Liver (tissue), 9 donors: ENCODE data around the gene CLGN. TPM values are rescaled to one million over a fixed set of nuclear protein-coding genes. Genes with fewer than 3 reads are reported as not detected.

Experiments
- DNase-seq: peaks from one replicate; pipeline ENCODE4 v3.0.0-alpha.2; 2017; ENCODE audit warnings: low spot score
- H3K27ac ChIP-seq, 2 donors: one replicate each; pipeline ENCODE4 v1.7.0; 2013; ENCODE audit warnings: inconsistent platforms in 2 of 2, low read length in 2 of 2, control low read depth in 1 of 2, low read depth in 1 of 2, mild to moderate bottlenecking in 1 of 2
- H3K27me3 ChIP-seq, 4 donors: one replicate each; pipeline versions ENCODE4 v1.6.1 to v1.7.0; 2013; ENCODE audit warnings: low read length in 3 of 4, inconsistent platforms in 1 of 4, mild to moderate bottlenecking in 1 of 4, moderate library complexity in 1 of 4; ENCODE audit not compliant: control insufficient read depth in 4 of 4, insufficient read depth in 4 of 4
- H3K36me3 ChIP-seq, 4 donors: one replicate each; pipeline versions ENCODE4 v1.6.1 to v1.7.0; 2013; ENCODE audit warnings: low read length in 3 of 4, mild to moderate bottlenecking in 3 of 4, low read depth in 1 of 4, moderate library complexity in 1 of 4; ENCODE audit not compliant: control insufficient read depth in 4 of 4, insufficient read depth in 3 of 4
- H3K4me1 ChIP-seq, 4 donors: one replicate each; pipeline versions ENCODE4 v1.6.1 to v1.7.0; 2013; ENCODE audit warnings: low read length in 3 of 4, mild to moderate bottlenecking in 3 of 4, moderate library complexity in 1 of 4; ENCODE audit not compliant: control insufficient read depth in 4 of 4, insufficient read depth in 4 of 4
- H3K4me3 ChIP-seq, 3 donors: one replicate each; pipeline versions ENCODE4 v1.6.1 to v1.7.0; 2013; ENCODE audit warnings: low read length in 3 of 3, control low read depth in 1 of 3, low read depth in 1 of 3, mild to moderate bottlenecking in 1 of 3
- H3K9ac ChIP-seq, 2 donors: one replicate each; pipeline ENCODE4 v1.7.0; 2013; ENCODE audit warnings: low read length in 2 of 2, mild to moderate bottlenecking in 2 of 2, moderate library complexity in 2 of 2, control low read depth in 1 of 2, low read depth in 1 of 2
- H3K9me3 ChIP-seq, 4 donors: one replicate each; pipeline versions ENCODE4 v1.6.1 to v1.7.0; 2013; ENCODE audit warnings: low read length in 3 of 4; ENCODE audit not compliant: control insufficient read depth in 4 of 4
- ATF3 ChIP-seq: IDR thresholded peaks from 2 replicates; pipeline ENCODE4 v1.6.1; 2016; ENCODE audit warnings: antibody characterized with exemption
- EGR1 ChIP-seq, 2 donors: IDR thresholded peaks; 2 replicates each; pipeline ENCODE4 v1.6.1; 2016 to 2018; ENCODE audit warnings: antibody characterized with exemption in 2 of 2, low read depth in 2 of 2
- FOXA1 ChIP-seq: IDR thresholded peaks from 2 replicates; pipeline ENCODE4 v1.6.1; 2016; ENCODE audit warnings: antibody characterized with exemption
- FOXA2 ChIP-seq: IDR thresholded peaks from 2 replicates; pipeline ENCODE4 v1.6.1; 2016; ENCODE audit warnings: antibody characterized with exemption
- GABPA ChIP-seq, 2 donors: IDR thresholded peaks in 1 of 2; conservative IDR thresholded peaks in 1 of 2; 2 replicates each; pipeline ENCODE4 v1.6.1; 2016; ENCODE audit warnings: antibody characterized with exemption in 2 of 2, mild to moderate bottlenecking in 1 of 2, moderate library complexity in 1 of 2
- HNF4A ChIP-seq, 2 donors: conservative IDR thresholded peaks; 2 replicates each; pipeline ENCODE4 v1.6.1; 2016; ENCODE audit warnings: antibody characterized with exemption in 2 of 2, mild to moderate bottlenecking in 2 of 2
- HNF4G ChIP-seq: IDR thresholded peaks from 2 replicates; pipeline ENCODE4 v1.6.1; 2016; ENCODE audit warnings: antibody characterized with exemption
- RAD21 ChIP-seq, 2 donors: IDR thresholded peaks; 2 replicates each; pipeline ENCODE4 v1.6.1; 2016; ENCODE audit warnings: antibody characterized with exemption in 2 of 2, mild to moderate bottlenecking in 2 of 2
- RXRA ChIP-seq, 2 donors: IDR thresholded peaks; 2 replicates each; pipeline ENCODE4 v1.6.1; 2017 to 2018; ENCODE audit warnings: antibody characterized with exemption in 2 of 2, mild to moderate bottlenecking in 1 of 2
- TAF1 ChIP-seq: conservative IDR thresholded peaks from 2 replicates; pipeline ENCODE4 v1.6.1; 2016; ENCODE audit warnings: antibody characterized with exemption, mild to moderate bottlenecking
- YY1 ChIP-seq: IDR thresholded peaks from 2 replicates; pipeline ENCODE4 v1.6.1; 2016; ENCODE audit warnings: antibody characterized with exemption, mild to moderate bottlenecking
- WGBS: extraction: QIAGEN DNeasy Blood & Tissue Kit; methylation state at CpG from one replicate; pipeline ENCODE4 v1.1.7; 2013; 5-methylcytosine and 5-hydroxymethylcytosine counted together
- polyA plus RNA-seq, 2 donors: library from polyadenylated mRNA; stranded (reverse) in 1 of 2; unstranded in 1 of 2; fragments of 200-250 nt in 1 of 2; fragments of >200 nt in 1 of 2; fragmentation: Nextera tagmentation in 1 of 2; extraction: Ambion mirVana in 1 of 2; gene quantifications; one replicate each; pipeline versions ENCODE4 v1.2.1 to v1.2.3, GENCODE V29; 2013 to 2015
- total RNA-seq, 2 donors: library from RNA; depleted of rRNA; stranded (reverse); fragments of >200 nt; gene quantifications; one replicate each; pipeline ENCODE4 v1.2.3, GENCODE V29; 2014
- TF ChIP-seq, protein P1 (sequence below): IDR thresholded peaks from 2 replicates; pipeline ENCODE4 v1.6.1; 2016; ENCODE audit warnings: antibody characterized with exemption
- TF ChIP-seq, protein P2 (sequence below): IDR thresholded peaks from 2 replicates; pipeline ENCODE4 v1.6.1; 2016; ENCODE audit warnings: antibody characterized with exemption, mild to moderate bottlenecking
- TF ChIP-seq, protein P3 (sequence below): IDR thresholded peaks from 2 replicates; pipeline ENCODE4 v1.6.1; 2016; ENCODE audit warnings: antibody characterized with exemption
- TF ChIP-seq, protein P4 (sequence below): fragments of 150-350 bp; IDR thresholded peaks from 2 replicates; pipeline ENCODE4 v1.5.1; 2017; ENCODE audit warnings: improper control_type of control experiment, low read depth, low read length; ENCODE audit not compliant: missing input control
- donor health status: healthy.
- donor health status: healthy.
- donor health status: healthy.
- donor health status: healthy.
- donor health status: healthy.

Gene CLGN
- total and polyA plus RNA-seq, 4 donors, result 1.0 to 8.2 (median 5.0) TPM

GRCh38 chr4:140358281-140358680 lies 69.2 kb downstream of the CLGN start:
- TF ChIP-seq HNF4G, result no peak
- no peak for TF ChIP-seq RAD21 (IDR thresholded peaks at IDR 0.05)
- TF ChIP-seq GABPA (IDR thresholded peaks at IDR 0.05 in 1 of 2, conservative IDR thresholded peaks at IDR 0.05 in 1 of 2), result no peak
- no peak for TF ChIP-seq TAF1
- no peak for TF ChIP-seq FOXA2
- TF ChIP-seq, protein P1, sequence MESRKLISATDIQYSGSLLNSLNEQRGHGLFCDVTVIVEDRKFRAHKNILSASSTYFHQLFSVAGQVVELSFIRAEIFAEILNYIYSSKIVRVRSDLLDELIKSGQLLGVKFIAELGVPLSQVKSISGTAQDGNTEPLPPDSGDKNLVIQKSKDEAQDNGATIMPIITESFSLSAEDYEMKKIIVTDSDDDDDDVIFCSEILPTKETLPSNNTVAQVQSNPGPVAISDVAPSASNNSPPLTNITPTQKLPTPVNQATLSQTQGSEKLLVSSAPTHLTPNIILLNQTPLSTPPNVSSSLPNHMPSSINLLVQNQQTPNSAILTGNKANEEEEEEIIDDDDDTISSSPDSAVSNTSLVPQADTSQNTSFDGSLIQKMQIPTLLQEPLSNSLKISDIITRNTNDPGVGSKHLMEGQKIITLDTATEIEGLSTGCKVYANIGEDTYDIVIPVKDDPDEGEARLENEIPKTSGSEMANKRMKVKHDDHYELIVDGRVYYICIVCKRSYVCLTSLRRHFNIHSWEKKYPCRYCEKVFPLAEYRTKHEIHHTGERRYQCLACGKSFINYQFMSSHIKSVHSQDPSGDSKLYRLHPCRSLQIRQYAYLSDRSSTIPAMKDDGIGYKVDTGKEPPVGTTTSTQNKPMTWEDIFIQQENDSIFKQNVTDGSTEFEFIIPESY, result no peak
- TF ChIP-seq EGR1 (IDR thresholded peaks at IDR 0.05; ENCODE audit: low read depth in 2 of 2), result no peak
- TF ChIP-seq, protein P2, sequence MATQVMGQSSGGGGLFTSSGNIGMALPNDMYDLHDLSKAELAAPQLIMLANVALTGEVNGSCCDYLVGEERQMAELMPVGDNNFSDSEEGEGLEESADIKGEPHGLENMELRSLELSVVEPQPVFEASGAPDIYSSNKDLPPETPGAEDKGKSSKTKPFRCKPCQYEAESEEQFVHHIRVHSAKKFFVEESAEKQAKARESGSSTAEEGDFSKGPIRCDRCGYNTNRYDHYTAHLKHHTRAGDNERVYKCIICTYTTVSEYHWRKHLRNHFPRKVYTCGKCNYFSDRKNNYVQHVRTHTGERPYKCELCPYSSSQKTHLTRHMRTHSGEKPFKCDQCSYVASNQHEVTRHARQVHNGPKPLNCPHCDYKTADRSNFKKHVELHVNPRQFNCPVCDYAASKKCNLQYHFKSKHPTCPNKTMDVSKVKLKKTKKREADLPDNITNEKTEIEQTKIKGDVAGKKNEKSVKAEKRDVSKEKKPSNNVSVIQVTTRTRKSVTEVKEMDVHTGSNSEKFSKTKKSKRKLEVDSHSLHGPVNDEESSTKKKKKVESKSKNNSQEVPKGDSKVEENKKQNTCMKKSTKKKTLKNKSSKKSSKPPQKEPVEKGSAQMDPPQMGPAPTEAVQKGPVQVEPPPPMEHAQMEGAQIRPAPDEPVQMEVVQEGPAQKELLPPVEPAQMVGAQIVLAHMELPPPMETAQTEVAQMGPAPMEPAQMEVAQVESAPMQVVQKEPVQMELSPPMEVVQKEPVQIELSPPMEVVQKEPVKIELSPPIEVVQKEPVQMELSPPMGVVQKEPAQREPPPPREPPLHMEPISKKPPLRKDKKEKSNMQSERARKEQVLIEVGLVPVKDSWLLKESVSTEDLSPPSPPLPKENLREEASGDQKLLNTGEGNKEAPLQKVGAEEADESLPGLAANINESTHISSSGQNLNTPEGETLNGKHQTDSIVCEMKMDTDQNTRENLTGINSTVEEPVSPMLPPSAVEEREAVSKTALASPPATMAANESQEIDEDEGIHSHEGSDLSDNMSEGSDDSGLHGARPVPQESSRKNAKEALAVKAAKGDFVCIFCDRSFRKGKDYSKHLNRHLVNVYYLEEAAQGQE, result no peak
- TF ChIP-seq, protein P3, sequence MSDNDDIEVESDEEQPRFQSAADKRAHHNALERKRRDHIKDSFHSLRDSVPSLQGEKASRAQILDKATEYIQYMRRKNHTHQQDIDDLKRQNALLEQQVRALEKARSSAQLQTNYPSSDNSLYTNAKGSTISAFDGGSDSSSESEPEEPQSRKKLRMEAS, result no peak
- TF ChIP-seq, protein P4, sequence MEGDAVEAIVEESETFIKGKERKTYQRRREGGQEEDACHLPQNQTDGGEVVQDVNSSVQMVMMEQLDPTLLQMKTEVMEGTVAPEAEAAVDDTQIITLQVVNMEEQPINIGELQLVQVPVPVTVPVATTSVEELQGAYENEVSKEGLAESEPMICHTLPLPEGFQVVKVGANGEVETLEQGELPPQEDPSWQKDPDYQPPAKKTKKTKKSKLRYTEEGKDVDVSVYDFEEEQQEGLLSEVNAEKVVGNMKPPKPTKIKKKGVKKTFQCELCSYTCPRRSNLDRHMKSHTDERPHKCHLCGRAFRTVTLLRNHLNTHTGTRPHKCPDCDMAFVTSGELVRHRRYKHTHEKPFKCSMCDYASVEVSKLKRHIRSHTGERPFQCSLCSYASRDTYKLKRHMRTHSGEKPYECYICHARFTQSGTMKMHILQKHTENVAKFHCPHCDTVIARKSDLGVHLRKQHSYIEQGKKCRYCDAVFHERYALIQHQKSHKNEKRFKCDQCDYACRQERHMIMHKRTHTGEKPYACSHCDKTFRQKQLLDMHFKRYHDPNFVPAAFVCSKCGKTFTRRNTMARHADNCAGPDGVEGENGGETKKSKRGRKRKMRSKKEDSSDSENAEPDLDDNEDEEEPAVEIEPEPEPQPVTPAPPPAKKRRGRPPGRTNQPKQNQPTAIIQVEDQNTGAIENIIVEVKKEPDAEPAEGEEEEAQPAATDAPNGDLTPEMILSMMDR, result no peak
- no peak for TF ChIP-seq HNF4A (conservative IDR thresholded peaks at IDR 0.05)
- no peak for TF ChIP-seq RXRA (IDR thresholded peaks at IDR 0.05)
- no peak for TF ChIP-seq YY1
- no peak for TF ChIP-seq FOXA1
- no peak for TF ChIP-seq ATF3
- DNase-seq, result no peak
- Histone ChIP-seq H3K27me3 (no peaks in the 10 kb centered on the region), H3K4me3 (no peak overlapping the region), H3K36me3 (no peaks in the 10 kb centered on the region), H3K9ac (no peak overlapping the region), H3K27ac (no peak overlapping the region), H3K4me1 (peaks cover 0 to 3% (median 0%) of the 10 kb centered on the region in 4 donors), H3K9me3 (no peaks in the 10 kb centered on the region)
- WGBS, result 1% methylated on average over 1 of the region's 1 CpG

- no peaks in the 10 kb centered on the region for H3K27me3 ChIP-seq
- TF ChIP-seq, protein P1, result no peak
- TF ChIP-seq TAF1 (no peak), RAD21 (IDR thresholded peaks at IDR 0.05) (no peak), HNF4G (no peak)
- TF ChIP-seq, protein P4, result no peak
- no peaks in the 10 kb centered on the region for H3K4me1 ChIP-seq
- no peaks in the 10 kb centered on the region for H3K36me3 ChIP-seq
- no peak overlapping the region for H3K27ac ChIP-seq
- 72% methylated on average over 3 of the region's 3 CpGs for WGBS
- H3K9me3 ChIP-seq, result no peaks in the 10 kb centered on the region
- H3K9ac ChIP-seq, result no peak overlapping the region
- H3K4me3 ChIP-seq, result no peak overlapping the region
- no peak for DNase-seq
Measured at GRCh38 chr4:140357868-140358267, 69.6 kb downstream of the CLGN start.
